ENCODE results near the gene ZNF592.

Gene ZNF592

GRCh38 chr15:84764989-84765388, 16.6 kb downstream of the ZNF592 start:
- H3K4me3 ChIP-seq (ENCODE audit: low read depth, low read length) = no peak overlapping the region
- TF ChIP-seq CTCF (IDR thresholded peaks at IDR 0.05; ENCODE audit: borderline replicate concordance, insufficient read depth, low read depth, low read length) = no peak

GRCh38 chr15:84765675-84766074, 17.3 kb downstream of the ZNF592 start:
- no peak overlapping the region for H3K4me3 ChIP-seq (ENCODE audit: low read depth, low read length)
- TF ChIP-seq CTCF (IDR thresholded peaks at IDR 0.05; ENCODE audit: borderline replicate concordance, insufficient read depth, low read depth, low read length) = no peak

GRCh38 chr15:84766461-84767035, 18.2 kb downstream of the ZNF592 start:
- no peak overlapping the region for H3K4me3 ChIP-seq (ENCODE audit: low read depth, low read length)
- no peak for TF ChIP-seq CTCF (IDR thresholded peaks at IDR 0.05; ENCODE audit: borderline replicate concordance, insufficient read depth, low read depth, low read length)

- no peak for TF ChIP-seq CTCF (IDR thresholded peaks at IDR 0.05; ENCODE audit: borderline replicate concordance, insufficient read depth, low read depth, low read length)
- H3K4me3 ChIP-seq (ENCODE audit: low read depth, low read length) = no peak overlapping the region
These were observed 23.6 kb downstream of the ZNF592 start for GRCh38 chr15:84772031-84772430.

GRCh38 chr15:84772467-84772866, 24.1 kb downstream of the ZNF592 start:
- TF ChIP-seq CTCF (IDR thresholded peaks at IDR 0.05; ENCODE audit: borderline replicate concordance, insufficient read depth, low read depth, low read length) = no peak
- H3K4me3 ChIP-seq (ENCODE audit: low read depth, low read length) = no peak overlapping the region

- no peak for TF ChIP-seq CTCF (IDR thresholded peaks at IDR 0.05; ENCODE audit: borderline replicate concordance, insufficient read depth, low read depth, low read length)
- no peak overlapping the region for H3K4me3 ChIP-seq (ENCODE audit: low read depth, low read length)
These were observed 25.3 kb downstream of the ZNF592 start for GRCh38 chr15:84773716-84774115.

- no peak overlapping the region for H3K4me3 ChIP-seq (ENCODE audit: low read depth, low read length)
- TF ChIP-seq CTCF (IDR thresholded peaks at IDR 0.05; ENCODE audit: borderline replicate concordance, insufficient read depth, low read depth, low read length) = no peak
These were observed 27.6 kb downstream of the ZNF592 start for GRCh38 chr15:84775867-84776449.

All from GM12875 (cell line).